ENCODE results near the gene DEK.
"Not testable (repeated sequence)": the region's sequence is repeated elsewhere in the genome, so short reads cannot be mapped to it uniquely, and the experiment has no call there.

Gene DEK

DNA sequence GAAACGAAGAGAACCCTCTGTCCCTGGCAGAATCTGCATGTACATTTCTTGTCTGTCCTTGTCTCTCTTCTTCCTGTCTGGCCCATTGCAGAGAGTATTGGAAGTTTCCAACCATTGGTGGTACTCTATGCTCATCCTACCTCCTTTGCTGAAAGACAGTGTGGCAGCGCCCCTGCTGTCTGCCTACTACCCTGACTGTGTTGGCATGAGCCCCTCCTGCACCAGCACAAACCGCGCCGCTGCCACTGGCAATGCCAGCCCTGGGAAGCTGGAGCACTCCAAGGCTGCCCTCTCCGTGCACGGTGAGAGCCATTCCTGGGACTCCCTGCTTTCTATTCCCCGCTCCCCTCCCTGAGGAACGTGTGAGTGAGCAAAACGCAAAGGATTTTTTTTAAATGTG, 76.6 kb downstream of the DEK start:
- no peak for DNase-seq

GRCh38 chr6:18186540-18187250, 77.6 kb downstream of the DEK start:
- DNase-seq = no peak

- DNase-seq = no peak
These were observed 78.3 kb downstream of the DEK start for GRCh38 chr6:18186033-18186432.

- DNase-seq = no peak
These were observed 78.7 kb downstream of the DEK start for GRCh38 chr6:18185624-18186023.

DNA sequence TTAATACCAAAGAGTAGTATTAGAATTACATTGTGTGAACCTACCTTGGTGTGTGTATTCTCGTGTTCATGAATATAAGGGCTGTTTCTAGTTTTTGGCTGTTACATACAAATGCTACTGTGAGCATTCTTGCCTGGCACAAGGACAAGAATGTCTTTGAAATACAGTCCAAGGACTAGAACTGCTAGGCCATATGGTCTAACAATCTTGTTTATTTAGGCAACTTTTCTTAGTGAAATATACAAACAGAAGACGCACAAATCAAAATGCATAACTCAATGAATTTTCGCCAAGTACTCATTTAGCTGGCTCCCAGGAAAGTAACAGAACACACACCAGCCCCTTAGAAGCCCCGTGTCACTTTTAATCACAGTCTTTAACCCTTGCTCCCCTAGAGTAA, 80.6 kb downstream of the DEK start:
- DNase-seq = no peak

GRCh38 chr6:18182568-18182967, 81.8 kb downstream of the DEK start:
- DNase-seq = no peak

DNA sequence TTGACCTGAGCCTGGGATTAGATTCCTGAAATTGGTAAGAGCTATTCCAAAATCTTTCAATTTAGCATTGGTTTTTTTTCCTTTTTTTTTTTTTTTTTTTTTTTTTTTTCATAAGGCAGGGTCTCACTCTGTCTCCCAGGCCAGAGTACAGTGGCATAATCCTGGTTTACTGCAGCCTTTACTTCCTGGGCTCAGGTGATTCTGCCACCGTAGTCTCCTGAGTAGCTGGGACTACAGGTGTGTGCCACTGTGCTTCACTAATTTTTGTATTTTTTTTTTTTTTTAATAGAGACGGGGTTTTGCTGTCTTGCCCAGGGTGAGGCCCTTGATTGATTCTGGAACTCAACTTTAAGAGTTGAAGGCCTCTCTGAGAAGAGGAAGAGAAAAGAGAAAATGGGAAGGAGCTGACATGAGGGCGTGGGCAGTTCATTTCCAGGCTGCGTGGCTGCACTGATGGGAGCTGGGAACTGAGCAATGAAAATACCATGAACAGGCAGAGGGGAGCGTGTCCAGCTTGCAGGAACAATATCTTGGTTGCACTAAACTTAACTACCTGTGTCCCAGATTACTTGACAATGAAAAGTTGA, 84.5 kb downstream of the DEK start:
- no peak for DNase-seq

- DNase-seq = no peak
These were observed 85.2 kb downstream of the DEK start for GRCh38 chr6:18178960-18179615.

- DNase-seq = no peak
These were observed 86.9 kb downstream of the DEK start for GRCh38 chr6:18177286-18177965.

DNA sequence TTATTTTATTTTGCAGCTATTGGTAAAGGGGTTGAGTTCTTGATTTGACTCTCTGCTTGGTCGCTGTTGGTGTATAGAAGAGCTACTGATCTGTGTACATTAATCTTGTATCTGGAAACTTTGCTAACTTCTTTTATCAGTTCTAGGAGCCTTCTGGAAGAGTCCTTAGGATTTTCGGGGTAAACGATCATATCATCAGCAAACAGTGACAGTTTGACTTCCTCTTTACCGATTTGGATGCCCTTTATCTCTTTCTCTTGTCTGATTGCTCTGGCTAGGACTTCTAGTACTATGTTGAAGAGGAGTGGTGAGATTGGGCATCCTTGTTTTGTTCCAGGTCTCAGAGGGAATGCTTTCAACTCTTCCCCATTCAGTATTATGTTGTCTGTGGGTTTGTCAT, 88.1 kb downstream of the DEK start:
- DNase-seq = not testable (repeated sequence)

Data from activated CD4-positive, alpha-beta T cell treated with anti-CD3 and anti-CD28 coated beads for 1 hour (primary cell).